ENCODE measurements around the gene VTN.
A peak's percentile ranks its signal among the peaks of the same experiment; 100 is the strongest.

VTN gene

GRCh38 chr17:28372203-28372944 is 2.3 kb upstream of the VTN start:
- no peak for TF ChIP-seq GLIS3 (CRISPR knock-in tag; IDR thresholded peaks at IDR 0.05)
- TF ChIP-seq TSHZ2 (CRISPR knock-in tag; IDR thresholded peaks at IDR 0.05), result no peak
- TF ChIP-seq ZC3H10 (CRISPR knock-in tag; IDR thresholded peaks at IDR 0.05), result no peak
- TF ChIP-seq ISL1 (CRISPR knock-in tag; IDR thresholded peaks at IDR 0.05), result no peak
- no peak for TF ChIP-seq TOX (CRISPR knock-in tag; IDR thresholded peaks at IDR 0.05; ENCODE audit: borderline replicate concordance)
- TF ChIP-seq ZNF8 (CRISPR knock-in tag; IDR thresholded peaks at IDR 0.05), result no peak
- no peak for TF ChIP-seq SNAI2 (CRISPR knock-in tag; IDR thresholded peaks at IDR 0.05)
- no peak for TF ChIP-seq ZNF565 (CRISPR knock-in tag; conservative IDR thresholded peaks at IDR 0.05; ENCODE audit: low read depth)
- TF ChIP-seq CSRNP3 (CRISPR knock-in tag; IDR thresholded peaks at IDR 0.05), result no peak
- no peak for TF ChIP-seq ZFP3 (CRISPR knock-in tag; IDR thresholded peaks at IDR 0.05)
- ATAC-seq, result peak; percentile 16

- TF ChIP-seq POU6F1 (CRISPR knock-in tag; IDR thresholded peaks at IDR 0.05; ENCODE audit: borderline replicate concordance, low read depth) (no peak), ZNF70 (CRISPR knock-in tag; IDR thresholded peaks at IDR 0.05) (no peak), ZNF8 (CRISPR knock-in tag; IDR thresholded peaks at IDR 0.05) (no peak), ZNF565 (CRISPR knock-in tag; conservative IDR thresholded peaks at IDR 0.05; ENCODE audit: low read depth) (no peak), ZC3H10 (CRISPR knock-in tag; IDR thresholded peaks at IDR 0.05) (no peak), CSDC2 (CRISPR knock-in tag; IDR thresholded peaks at IDR 0.05) (no peak; the same call in 1 of the 2 replicates)
- peak; percentile 92 for ATAC-seq
Measured at GRCh38 chr17:28371245-28372202, 1.4 kb upstream of the VTN start, which contains the start of gene SARM1. SARM1 (plus strand) TSS chr17:28371694; CDS start chr17:28372033, 339 bp downstream.

- ATAC-seq, result no peak
- no peak for TF ChIP-seq CSDC2 (CRISPR knock-in tag; IDR thresholded peaks at IDR 0.05)
- TF ChIP-seq PPARA (CRISPR knock-in tag; IDR thresholded peaks at IDR 0.05; ENCODE audit: borderline replicate concordance), result no peak
- no peak for TF ChIP-seq GLIS3 (CRISPR knock-in tag; IDR thresholded peaks at IDR 0.05)
- no peak for TF ChIP-seq BACH2 (CRISPR knock-in tag; IDR thresholded peaks at IDR 0.05; ENCODE audit: borderline replicate concordance)
- TF ChIP-seq PATZ1 (CRISPR knock-in tag; IDR thresholded peaks at IDR 0.05; ENCODE audit: borderline replicate concordance), result no peak
Measured at GRCh38 chr17:28370744-28371103, 617 bp upstream of the VTN start.

GRCh38 chr17:28369684-28370034 is 448 bp downstream of the VTN start:
- ATAC-seq, result no peak
- TF ChIP-seq ZC3H10 (CRISPR knock-in tag; IDR thresholded peaks at IDR 0.05) (no peak), POU6F1 (CRISPR knock-in tag; IDR thresholded peaks at IDR 0.05; ENCODE audit: borderline replicate concordance, low read depth) (no peak), ARNTL (CRISPR knock-in tag; IDR thresholded peaks at IDR 0.05; ENCODE audit: borderline replicate concordance, low read depth) (no peak), ESRRG (CRISPR knock-in tag; IDR thresholded peaks at IDR 0.05) (no peak), OSR1 (CRISPR knock-in tag; IDR thresholded peaks at IDR 0.05) (no peak), CSDC2 (CRISPR knock-in tag; IDR thresholded peaks at IDR 0.05) (no peak), GLIS3 (CRISPR knock-in tag; IDR thresholded peaks at IDR 0.05) (no peak), ZFP30 (CRISPR knock-in tag; IDR thresholded peaks at IDR 0.05) (no peak), BACH2 (CRISPR knock-in tag; IDR thresholded peaks at IDR 0.05; ENCODE audit: borderline replicate concordance) (no peak), ZNF70 (CRISPR knock-in tag; IDR thresholded peaks at IDR 0.05) (no peak), SNAI2 (CRISPR knock-in tag; IDR thresholded peaks at IDR 0.05) (no peak), ZNF8 (CRISPR knock-in tag; IDR thresholded peaks at IDR 0.05) (no peak)

All from SK-N-SH treated with all-trans-retinoic acid at 6 μM for 48 hours (cell line).